ENCODE results near the gene IFI30.
"Not testable (repeated sequence)": the region's sequence is repeated elsewhere in the genome, so short reads cannot be mapped to it uniquely, and the experiment has no call there.

Gene IFI30

DNA sequence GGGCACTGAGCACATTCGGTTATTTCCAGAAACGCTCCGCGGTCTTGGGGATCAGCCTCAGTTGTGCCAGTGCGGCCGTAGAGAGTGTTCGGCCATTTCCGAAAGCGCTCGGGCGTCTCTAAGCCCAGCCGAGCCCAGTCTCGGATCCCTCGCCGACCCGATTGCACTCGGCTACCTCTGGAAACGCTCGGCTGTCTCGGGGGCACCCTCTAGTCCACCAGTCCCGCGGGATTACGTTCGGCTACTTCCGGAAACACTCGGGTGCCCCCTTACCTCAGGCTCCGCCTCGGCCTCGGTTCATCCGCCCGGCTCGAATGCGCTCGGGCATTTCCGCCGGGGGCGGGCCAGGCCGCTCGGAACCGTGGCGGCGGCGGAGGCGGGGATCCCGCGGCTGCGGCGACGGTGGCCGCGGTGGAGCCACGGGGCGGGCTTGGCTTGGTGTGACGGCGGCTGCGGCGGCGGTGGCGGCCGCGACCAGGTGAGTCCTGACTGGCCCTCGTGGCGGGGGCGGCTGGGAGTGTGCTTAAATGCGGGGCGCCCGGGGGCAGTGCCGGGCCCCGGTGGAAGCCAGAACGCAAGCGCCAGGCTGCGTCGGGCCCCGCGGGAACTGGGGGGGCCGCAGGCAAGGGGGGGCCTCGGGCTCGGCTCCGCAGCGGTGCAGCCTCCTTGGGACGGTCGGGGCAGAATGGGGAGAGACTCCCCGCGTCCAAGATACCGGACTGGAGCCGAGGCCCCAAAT, 20.6 kb upstream of the IFI30 start, which contains the start of gene PIK3R2:
Gene PIK3R2 (plus strand): TSS at position 347 of the 739 bp plus-strand sequence. CDS start 2,717 bp downstream, outside the sequence.
- peak; percentile 98 to 99 (median 98) for DNase-seq

GRCh38 chr19:18153556-18154134, 20.0 kb upstream of the IFI30 start:
- DNase-seq: peak in 2 of 3 experiments; percentile 31 to 44

DNA sequence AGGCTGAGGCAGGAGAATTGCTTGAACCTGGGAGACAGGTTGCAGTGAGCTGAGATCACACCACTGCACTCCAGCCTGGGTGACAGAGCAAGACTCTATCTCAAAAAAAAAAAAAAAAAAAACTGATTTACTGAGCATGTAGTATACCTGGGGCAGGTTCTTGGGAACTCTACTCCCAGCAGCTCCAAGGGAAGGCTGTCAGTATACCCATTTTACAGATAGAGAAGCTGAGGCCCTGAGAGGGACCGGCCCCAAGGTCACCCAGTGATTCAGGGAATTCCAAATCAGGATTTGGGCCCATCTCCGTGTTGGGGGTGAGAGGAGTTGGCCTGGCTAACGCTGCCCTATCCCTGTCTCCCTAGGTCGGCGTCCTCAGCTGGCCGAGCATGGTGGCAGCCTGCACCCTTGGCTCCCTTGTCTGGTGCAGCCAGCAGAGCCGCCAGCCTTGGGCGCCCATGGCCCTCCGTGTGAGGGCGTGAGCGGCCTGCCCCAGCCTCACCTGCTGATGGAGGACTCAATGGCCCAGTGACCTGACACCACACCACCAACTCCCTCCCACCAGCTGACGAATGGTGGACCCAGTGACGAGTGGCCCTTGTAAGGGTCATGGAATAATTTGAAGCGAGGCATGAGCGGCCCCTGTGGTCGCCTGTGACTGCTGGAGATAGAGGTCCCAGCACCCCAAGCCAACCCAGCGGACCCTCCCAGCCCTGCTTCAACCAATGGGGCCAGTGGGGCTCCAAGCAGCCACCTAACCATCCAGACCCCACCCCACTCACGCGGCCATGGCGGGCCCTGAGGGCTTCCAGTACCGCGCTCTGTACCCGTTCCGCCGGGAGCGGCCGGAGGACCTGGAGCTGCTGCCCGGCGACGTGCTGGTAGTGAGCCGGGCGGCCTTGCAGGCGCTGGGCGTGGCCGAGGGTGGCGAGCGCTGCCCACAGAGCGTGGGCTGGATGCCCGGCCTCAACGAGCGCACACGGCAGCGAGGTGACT, 18.2 kb upstream of the IFI30 start:
- DNase-seq: no peak

GRCh38 chr19:18156268-18156667, 17.3 kb upstream of the IFI30 start:
- no peak for DNase-seq

GRCh38 chr19:18156841-18157464, 16.7 kb upstream of the IFI30 start:
- peak; percentile 12 to 91 (median 83) for DNase-seq

GRCh38 chr19:18157465-18158063, 16.0 kb upstream of the IFI30 start:
- peak; percentile 8 to 96 (median 87) for DNase-seq

GRCh38 chr19:18158467-18158866, 15.1 kb upstream of the IFI30 start:
- no peak for DNase-seq

DNA sequence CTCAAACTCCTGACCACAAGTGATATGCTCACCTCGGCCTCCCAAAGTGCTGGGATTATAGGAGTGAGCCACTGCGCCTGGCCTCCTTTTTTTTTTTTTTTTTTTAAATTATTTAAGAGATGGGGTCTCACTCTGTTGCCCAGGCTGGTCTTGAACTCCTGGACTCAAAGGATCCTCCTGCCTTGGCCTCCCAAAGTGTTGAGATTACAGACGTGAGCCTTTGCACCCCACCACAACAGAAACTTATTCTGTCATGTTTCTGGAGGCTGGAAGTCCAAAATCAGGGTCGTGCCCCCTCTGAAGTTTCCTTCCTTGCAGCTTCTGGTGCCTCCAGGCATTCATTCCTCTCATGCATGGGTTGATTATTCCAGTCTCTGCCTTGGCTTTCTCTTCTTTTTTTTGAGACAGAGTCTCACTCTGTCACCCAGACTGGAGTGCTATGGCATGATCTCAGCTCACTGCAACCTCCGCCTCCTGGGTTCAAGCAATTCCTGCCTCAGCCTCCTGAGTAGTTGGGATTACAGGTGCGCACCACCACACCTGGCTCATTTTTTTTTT, 14.5 kb upstream of the IFI30 start:
- not testable (repeated sequence) for DNase-seq

GRCh38 chr19:18159810-18160209, 13.8 kb upstream of the IFI30 start:
- no peak for DNase-seq

DNA sequence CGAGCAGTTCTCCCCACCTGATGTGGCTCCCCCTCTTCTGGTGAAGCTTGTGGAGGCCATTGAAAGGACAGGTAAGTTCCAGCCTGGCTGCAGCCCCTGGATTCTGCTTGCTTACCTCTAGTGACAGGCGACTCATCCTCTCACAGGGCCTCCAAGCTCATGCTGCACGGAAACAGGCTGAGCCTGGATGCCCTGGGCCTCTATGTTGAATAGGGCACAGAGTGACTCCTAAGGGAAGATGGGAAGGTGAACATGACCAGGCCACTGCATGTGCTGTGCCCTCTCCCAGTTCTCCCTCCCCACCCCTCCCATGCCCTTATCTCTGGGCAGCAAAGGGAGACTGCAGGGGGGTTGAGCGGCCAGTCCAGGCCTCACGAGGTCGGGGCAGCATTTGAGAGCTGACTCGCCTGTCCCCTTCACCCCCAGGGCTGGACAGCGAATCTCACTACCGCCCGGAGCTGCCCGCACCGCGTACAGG, 13.1 kb upstream of the IFI30 start:
- no peak for DNase-seq

DNA sequence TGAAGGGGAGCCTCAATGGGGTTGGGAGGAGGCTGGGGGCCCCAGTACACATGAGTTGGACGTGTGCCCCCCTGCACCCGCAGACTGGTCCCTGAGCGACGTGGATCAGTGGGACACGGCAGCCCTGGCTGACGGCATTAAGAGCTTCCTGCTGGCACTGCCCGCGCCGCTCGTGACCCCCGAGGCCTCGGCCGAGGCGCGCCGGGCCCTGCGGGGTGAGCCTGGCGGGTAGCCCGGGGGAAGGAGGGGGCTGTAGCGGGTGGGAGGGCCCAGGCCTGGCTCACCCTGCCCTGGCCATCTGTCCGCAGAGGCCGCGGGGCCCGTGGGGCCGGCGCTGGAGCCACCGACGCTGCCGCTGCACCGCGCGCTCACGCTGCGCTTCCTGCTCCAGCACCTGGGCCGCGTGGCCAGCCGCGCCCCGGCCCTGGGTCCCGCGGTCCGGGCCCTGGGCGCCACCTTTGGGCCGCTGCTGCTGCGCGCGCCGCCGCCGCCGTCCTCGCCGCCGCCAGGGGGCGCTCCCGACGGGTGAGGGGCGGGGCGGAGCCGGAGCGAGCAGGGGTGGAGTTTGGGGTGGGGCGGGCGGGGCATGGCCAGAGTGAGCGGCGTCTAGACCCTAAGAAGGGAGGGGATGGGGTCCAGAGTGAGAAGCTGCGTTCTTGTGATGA, 12.5 kb upstream of the IFI30 start:
- DNase-seq: peak; percentile 20 to 53 (median 52)

GRCh38 chr19:18161636-18162002, 12.0 kb upstream of the IFI30 start:
- no peak for DNase-seq

DNA sequence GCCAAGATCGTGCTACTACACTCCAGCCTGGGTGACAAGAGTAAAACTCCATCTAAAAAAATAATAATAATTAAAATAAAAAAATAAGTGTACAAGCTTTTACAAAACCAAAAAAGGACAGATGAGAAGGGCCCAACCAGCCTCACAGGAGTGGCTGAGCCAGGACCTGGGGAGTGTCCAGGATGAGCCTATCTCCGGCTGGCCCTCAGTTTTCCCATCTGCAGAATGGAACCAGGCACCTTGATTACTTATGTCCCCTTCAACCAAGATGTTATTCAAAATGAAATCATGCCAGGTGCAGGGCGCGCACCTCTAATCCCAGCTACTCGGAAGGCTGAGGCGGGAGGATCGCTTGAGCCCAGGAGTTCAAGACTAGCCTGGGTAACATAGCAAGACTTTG, 9.5 kb upstream of the IFI30 start:
- no peak for DNase-seq

- DNase-seq: no peak
These were observed 7.6 kb upstream of the IFI30 start for GRCh38 chr19:18165794-18166544.

DNA sequence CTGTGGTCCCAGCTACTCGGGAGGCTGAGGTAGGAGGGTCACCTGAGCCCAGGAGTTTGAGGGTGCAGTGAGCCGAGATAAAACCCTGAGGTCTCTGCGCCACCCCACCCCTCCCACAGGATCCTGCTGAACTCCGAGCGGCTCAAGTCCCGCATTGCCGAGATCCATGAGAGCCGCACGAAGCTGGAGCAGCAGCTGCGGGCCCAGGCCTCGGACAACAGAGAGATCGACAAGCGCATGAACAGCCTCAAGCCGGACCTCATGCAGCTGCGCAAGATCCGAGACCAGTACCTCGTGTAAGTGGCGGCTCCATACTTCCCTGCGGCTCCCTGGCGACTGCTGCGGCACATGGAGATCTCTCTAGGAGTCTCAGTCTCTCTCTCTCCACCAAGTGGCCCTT, 6.6 kb upstream of the IFI30 start:
- no peak for DNase-seq

GRCh38 chr19:18167975-18168645, 5.5 kb upstream of the IFI30 start:
- DNase-seq: peak in 2 of 3 experiments; percentile 20 to 22

GRCh38 chr19:18168673-18169381, 4.8 kb upstream of the IFI30 start:
- no peak for DNase-seq

GRCh38 chr19:18170714-18171255, 2.8 kb upstream of the IFI30 start:
- no peak for DNase-seq
